ENCODE data around the gene APOC3.
"Not testable (repeated sequence)": the region's sequence is repeated elsewhere in the genome, so short reads cannot be mapped to it uniquely, and the experiment has no call there.

The APOC3 gene

DNA sequence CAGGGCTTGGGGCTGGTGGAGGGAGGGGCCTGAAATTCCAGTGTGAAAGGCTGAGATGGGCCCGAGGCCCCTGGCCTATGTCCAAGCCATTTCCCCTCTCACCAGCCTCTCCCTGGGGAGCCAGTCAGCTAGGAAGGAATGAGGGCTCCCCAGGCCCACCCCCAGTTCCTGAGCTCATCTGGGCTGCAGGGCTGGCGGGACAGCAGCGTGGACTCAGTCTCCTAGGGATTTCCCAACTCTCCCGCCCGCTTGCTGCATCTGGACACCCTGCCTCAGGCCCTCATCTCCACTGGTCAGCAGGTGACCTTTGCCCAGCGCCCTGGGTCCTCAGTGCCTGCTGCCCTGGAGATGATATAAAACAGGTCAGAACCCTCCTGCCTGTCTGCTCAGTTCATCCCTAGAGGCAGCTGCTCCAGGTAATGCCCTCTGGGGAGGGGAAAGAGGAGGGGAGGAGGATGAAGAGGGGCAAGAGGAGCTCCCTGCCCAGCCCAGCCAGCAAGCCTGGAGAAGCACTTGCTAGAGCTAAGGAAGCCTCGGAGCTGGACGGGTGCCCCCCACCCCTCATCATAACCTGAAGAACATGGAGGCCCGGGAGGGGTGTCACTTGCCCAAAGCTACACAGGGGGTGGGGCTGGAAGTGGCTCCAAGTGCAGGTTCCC is at the start of gene APOC3:
TSS of gene APOC3 (plus strand) at position 383 of the 659 bp plus-strand sequence. CDS start 676 bp downstream, outside the sequence.
- DNase-seq (ENCODE audit: low read depth in 2 of 2) = no peak

DNA sequence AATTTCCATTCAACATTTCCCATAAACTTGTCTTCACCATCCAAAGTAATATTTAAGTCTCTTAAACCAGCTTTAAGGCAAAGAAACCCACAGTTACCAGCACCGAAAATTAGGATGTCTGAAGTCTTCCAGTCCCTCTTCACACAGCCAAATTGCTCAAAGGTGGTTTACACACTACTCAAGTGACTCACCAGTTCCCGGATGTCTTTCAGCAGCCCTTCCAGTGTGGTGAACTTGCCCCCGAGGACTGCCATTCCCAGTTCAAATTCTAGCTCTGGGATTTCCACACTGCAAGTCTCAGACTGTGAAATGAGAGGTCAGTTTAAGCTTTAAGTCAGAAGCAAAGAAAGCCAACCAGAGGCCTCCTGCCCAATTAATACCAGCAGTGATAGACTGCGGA is 47.0 kb upstream of the APOC3 start:
- DNase-seq (ENCODE audit: low read depth in 2 of 2) = no peak

DNA sequence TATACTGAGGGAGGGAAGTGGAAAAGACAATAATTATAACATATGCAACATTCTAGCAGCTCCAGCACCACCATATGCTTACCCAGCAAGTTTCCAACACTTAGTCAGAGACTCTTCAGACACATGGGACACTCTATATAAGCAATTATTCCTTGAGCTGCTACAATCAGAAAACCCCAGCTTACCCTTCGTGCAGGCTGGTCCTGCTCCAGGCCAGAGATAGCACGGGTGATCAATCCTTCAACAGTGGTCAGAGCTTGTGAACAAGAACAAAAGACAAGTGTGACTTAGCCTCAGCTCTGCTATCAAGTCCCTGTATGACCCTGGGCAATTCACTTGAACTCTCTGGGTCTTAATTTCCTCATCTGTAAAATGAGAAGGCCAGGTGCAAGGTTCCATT is 43.4 kb upstream of the APOC3 start:
- DNase-seq (ENCODE audit: low read depth in 2 of 2) = no peak

DNA sequence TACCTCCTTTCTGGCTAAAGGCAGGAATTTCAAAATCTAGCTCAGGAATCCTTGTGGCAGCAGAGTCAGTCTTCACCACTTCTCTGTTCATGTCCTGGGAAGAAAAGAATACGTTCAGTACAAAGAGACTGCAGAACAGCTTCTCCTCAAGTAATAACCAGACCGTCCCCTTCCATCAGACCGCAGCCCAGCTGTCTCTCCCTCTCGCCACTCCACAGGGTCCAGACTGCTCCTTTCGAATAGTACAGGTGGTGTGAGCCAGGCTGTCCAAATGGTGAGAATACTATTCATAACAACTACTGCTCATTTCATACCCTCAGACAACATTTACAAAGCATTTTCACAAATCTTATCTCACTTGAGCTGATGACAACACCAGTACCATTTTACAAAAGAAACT is 42.7 kb upstream of the APOC3 start:
- DNase-seq (ENCODE audit: low read depth in 2 of 2) = no peak

DNA sequence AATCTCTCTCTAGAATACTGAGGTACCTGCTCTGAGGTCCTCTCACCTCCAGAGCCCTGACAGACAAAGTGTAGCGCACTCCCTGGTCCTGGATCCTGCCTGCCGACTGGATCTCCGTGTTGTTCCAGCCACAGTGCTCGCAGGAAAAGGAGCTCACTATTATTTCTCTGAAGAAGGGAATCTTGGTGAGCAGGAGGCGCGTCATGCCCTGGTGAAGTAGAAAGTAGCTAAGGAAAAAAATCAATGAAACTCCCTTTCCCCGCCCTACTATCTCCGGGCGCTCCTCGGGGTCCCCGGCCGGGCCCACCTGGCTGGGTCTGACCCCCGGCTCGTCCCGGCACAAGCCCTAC is 42.3 kb upstream of the APOC3 start:
- no peak for DNase-seq (ENCODE audit: low read depth in 2 of 2)

DNA sequence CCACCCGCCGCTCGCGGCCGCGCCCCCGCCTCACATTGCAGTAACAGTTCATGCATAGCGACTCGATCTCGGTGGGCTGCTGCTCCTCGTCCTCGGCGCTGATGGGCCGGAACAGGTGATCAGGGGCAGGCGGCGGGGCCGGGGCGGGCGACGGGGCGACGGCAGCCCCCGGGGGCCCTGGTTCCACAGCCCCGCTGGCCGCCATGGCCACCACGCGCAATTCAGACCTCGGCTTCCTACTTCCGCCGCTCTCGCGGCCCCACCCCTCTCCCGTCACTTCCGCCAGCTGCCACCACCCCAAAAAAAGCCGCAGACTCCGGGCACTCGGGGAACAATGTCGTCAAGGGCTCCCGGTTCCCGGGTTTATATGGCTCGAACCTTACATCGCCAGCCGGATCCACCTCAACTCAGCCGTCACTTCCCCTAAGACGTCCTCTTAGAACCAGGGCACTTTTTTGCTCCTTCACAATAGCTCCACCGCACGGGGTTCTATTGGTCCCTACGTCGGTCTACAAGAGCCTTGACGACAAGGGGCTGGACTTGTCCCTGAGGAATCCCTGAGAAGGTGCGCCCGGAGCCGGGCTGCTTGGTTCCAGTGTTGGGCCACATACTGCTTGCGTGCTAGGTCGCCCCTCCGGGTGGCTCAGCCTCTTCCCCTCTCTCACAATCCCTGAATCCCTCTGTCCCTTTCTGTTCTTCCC is 41.8 kb upstream of the APOC3 start, which contains the start of gene ZPR1:
TSS of gene ZPR1 (minus strand) at position 238 of the 701 bp plus-strand sequence. CDS start at position 205, 33 bp downstream.
- DNase-seq (ENCODE audit: low read depth in 2 of 2) = peak; percentile 71

DNA sequence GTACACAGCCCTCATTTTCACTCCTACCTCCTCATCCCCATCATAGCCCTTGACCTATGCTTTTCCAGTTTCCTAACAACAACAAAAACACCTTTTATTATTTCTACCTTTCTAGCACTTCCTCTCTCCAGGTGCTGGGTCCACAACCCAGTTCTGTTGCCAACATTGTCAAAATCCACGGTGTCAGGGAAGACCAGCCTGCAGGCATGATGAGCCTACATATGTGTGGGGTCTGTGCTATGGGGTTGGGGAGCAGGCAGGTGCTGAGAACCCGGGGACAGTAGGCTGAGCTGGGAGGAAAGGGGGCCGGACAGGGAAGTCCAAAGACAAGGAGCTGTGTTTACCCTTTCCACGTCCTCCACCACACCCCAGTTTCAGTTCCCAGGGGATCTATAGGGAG is 41.2 kb upstream of the APOC3 start:
- no peak for DNase-seq (ENCODE audit: low read depth in 2 of 2)

DNA sequence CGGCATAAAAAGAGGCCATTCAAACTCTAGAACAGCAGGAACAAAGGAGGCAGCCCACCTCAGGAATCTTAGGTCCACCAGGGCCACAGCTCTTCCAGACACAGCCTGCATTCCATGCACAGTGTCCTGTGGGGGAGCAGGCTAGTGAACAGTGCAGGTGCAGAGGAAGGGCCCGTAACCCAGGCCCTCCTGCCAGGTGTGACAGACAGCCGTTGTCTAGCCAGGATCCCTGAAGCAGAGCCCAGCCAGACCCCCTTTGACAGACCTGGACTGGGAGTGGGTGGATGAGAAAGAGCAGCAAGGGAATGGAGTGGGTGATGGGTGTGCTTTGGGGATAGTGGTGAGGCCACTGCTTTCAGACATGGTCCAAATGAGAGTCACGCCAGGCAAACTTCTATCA is 40.7 kb upstream of the APOC3 start:
- no peak for DNase-seq (ENCODE audit: low read depth in 2 of 2)

DNA sequence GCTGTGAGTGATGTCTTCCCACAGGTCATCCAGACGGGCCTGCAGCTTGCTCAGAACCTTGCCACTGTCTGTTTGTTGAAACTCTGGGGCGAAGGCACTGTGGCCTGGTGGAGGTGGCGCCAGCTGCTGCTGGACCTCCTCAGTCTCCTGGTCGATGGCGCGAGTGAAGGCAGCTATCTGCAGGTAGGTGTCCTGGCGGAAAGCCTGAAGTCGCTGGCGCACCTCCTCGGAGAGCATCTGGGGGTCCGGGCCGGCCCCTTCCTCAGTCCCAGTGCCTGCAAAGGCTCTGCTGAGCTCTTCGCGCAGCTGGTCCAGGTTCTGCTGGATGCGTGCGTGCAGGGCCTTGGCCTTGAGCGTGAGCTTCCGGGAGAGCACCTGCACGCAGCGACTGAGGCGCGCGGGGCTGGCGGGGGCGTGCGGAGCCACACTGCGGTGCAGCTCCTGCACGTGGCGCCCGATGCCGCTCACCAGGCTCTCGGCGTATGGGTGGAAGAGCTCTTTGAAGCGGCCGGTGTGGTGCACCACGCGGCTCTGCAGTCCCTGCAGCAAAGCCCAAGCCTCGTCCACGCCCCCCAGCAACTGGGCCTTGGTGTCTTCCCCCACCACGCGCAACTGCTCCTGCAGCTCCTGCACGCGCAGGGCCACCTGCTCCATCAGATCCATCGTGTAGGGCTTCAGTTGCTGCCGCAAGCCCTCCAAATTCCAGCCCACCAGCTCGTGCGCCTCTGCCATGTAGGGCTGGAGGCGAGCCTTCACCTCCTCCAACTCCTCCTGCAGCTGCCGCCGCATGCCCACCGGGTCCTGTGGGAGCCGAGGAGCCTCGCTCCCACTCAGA is 39.3 kb upstream of the APOC3 start:
- no peak for DNase-seq (ENCODE audit: low read depth in 2 of 2)

DNA sequence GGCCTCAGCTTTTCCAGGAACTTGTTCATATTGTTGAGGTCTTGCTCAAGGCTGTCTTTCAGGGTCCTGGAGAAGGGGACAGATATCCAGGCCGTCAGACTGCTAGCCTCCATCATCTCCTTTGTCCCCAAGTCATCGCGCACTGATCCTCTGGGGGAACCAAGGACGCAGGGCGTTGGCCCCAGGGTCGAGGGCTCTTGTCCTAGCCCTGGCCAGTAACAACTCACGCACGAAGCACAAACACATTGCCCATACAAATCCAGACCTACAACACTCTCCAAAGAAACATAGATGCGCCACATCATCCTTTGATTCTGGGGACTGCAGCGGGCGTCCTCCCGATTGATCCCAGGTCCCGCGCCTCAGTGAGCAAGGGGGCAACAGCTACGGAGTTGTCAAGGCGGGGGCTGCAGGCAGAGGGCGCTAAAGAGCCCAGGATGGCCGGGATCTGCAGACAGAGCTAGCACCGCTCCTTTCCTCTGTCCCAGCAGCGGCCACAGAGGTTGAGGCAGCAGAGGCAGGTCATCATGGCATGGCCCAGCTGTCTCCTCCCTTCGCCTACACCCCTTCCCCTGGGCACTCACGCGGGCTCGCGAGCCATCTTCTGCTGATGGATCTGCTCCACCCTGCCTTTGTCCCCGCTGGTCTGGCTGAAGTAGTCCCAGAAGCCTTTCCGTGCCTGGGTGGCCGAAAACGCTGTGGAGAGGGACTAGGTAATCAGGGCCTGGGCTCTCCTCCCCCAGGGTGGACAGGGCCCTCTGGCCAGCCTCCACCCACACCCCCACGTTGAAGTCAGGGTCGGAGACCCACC is 38.5 kb upstream of the APOC3 start:
- peak; percentile 36 to 43 for DNase-seq (ENCODE audit: low read depth in 2 of 2)

DNA sequence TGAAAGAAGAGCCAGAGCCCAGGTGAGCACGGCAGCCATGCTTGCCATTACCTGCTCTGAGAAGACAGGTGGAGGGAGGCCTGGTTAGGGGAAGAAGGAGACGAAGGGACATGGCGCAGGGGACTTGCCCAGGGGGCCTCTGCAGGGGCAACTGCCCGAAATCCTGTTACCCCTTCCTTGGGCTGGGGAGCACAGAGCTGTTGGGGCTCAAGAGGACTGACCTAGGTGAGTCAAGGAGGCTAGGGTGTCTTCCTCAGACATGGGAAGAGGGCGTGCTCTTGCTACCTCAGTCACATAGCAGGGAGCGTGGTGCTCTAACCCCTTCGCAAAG is 37.9 kb upstream of the APOC3 start, which contains the start of gene APOA5:
TSS of gene APOA5 (minus strand) at position 67 of the 331 bp plus-strand sequence. CDS start at position 48, 19 bp downstream.
- no peak for DNase-seq (ENCODE audit: low read depth in 2 of 2)

DNA sequence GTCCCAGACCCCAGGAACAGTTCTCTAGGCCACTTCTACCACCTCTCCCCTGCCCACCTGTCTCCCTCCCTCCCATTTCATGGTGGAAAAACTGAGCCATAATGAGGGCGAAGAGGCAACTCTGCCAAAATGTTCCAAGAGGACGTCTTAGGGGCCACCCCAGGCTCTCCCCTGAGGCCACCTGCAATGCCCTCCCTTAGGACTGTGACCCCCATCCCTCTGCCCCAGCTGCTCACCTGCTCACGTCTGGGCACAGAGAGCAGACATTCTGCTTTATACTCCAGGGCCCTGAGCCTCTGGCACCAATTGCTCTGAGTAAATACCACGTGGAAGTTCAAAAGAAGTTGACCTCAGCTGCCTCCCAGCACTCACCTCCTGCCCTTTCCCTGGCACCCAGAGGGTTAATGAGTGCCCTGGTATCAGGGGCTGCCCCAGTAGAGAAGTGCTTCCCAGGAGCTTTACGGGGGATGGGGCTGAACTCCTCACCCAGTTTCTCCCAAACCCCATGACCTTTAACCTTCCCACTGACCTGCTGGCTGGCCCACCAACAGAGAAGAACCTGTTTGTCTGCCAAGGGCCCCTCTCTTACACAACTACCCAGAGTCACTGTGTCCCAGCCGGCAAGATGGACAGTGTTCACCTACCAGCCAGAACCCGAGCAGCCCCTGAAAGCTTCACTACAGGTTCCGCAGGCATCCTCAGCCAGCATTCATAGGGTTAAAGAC is 37.4 kb upstream of the APOC3 start:
- DNase-seq (ENCODE audit: low read depth in 2 of 2) = no peak

DNA sequence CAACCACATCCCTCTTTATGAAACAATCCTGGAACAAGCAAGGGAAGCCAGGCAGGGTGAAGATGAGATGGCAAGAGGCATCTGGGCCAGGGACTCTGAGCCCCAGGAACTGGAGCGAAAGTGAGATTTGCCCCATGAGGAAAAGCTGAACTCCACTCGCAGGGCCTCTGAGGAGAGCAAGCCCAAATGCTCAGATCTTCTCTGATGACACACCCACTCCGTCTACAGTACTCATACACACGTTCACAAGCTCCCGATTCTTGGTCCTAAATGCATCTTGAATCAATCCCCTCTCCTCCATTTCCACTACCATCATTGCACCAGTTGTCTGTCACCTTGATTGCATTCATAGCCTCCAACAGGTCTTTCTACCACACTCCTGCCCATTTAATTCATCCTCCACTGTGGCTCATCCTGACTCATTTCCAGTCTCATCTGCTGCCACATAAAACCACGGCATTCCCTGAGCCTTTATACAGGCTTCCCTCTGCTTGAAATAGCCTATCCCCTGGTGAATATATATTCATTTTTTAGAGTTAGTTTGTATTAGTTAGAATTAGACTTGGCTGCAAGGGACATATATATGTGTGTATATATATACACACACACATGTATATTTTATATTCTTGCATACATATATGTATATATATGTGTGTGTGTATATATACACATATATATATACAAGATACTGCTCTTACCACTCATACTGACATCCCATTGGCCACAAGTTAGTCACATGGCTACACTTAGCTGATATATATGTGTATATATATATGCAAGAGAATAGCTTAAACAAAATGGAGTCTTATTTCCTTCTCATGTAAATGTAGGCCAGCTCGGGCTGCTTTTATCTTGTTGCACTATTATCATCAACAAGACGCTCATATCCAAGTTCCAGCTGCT is 36.6 kb upstream of the APOC3 start:
- DNase-seq (ENCODE audit: low read depth in 2 of 2) = no peak

DNA sequence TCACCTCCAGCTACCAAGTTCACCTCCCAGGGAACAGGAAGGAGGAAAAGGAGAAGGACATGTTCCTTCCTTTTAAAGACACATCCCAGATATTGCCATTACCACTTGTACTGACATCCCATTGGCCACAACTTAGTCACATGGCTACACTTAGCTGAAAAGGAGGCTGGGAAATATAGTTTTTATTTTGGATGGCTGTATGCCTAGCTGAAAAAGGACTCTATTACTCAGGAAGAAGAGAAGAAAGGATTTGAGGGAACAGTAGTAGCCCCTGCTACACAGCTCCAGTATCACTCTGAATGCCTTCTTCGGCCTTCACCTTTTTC is 36.0 kb upstream of the APOC3 start:
- DNase-seq (ENCODE audit: low read depth in 2 of 2) = no peak

DNA sequence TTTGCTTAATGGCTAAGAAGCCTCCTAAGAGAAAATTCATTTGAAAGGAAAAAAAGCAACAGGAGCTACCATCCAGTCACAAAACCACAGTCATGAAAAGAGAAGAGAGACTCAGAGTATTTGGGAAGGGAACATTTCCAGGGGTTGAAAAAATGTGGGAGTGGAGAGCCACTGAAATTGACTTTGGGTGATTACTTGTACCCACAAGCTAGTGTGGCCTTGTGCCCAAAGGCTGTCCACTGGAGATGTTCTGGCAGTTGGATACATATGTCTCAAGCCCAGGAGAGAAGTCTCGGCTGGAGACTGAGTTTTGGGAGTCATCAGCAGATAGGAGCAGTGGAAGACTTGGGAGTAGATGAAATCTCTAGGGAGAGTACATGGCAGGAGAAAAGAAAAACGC is 34.9 kb upstream of the APOC3 start:
- no peak for DNase-seq (ENCODE audit: low read depth in 2 of 2)

DNA sequence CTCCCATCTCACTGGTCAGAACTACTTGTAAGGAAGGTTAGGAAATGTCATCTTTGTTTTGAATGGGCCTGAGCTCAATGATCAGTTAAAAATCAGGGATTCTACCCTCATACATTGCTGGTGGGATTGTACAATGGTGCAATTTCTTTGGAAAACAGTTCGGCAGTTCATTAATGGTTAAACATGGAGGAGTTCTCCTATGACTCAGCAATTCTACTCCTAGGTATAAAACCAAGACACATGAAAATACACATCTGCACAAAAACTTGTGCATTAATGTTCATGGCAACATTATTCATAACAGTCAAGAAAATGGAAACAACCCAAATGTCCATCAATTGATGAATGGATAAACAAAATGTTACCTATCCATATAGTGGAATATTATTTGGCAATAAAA is 33.2 kb upstream of the APOC3 start:
- no peak for DNase-seq (ENCODE audit: low read depth in 2 of 2)

DNA sequence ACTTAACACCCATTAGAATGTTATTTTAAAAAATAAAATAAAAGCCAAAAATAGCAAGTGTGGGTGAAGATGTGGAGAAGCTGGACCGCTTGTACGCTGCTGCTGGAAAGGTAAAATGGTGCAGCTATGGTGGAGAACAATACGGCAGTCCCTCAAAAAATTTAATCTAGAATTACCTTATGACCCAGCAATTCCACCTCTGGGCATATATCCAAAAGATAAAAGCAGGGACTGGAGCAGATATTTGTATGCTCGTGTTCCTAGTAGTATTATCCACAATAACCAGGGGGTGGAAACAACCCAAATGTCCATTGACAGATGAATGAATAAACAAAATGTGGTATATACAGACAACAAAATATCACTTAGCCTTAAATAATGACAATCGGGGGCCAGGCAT is 31.9 kb upstream of the APOC3 start:
- DNase-seq (ENCODE audit: low read depth in 2 of 2) = no peak

DNA sequence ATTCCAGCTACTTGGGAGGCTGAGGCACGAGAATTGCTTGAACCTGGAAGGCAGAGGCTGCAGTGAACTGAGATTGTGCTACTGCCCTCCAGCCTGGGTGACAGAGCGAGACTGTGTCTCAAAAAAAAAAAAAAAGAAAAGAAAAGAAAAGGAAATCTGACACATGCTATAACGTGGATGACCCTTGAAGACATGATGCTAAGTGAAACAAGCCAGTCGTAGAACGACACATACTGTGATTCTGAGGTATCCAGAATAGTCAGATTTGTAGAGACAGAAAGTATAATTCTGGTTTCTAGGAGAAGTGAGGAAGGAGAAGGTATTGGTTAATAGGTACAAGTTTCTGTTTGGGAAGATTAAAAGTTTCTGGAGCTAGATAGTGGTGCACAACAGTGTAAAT is 31.3 kb upstream of the APOC3 start:
- no peak for DNase-seq (ENCODE audit: low read depth in 2 of 2)

DNA sequence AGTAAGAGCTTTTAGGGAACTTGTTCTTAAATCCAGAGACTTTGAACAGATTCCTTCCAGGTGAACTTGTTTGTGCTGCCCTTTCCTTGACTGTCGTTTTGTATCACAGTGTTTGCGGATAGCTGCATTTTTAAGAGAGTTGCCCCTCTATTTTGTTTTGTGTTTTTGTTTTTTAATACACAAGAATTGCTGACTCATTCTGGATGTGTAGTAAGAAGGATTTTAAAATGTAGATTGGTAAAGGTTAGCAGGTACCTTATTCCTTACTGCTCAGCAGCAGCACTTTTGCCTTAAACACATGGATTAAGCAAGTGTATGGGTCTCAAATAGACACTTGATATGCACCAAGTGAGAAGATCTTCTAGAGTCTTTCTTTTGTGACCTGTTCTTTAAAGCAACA is 29.1 kb upstream of the APOC3 start:
- no peak for DNase-seq (ENCODE audit: low read depth in 2 of 2)

DNA sequence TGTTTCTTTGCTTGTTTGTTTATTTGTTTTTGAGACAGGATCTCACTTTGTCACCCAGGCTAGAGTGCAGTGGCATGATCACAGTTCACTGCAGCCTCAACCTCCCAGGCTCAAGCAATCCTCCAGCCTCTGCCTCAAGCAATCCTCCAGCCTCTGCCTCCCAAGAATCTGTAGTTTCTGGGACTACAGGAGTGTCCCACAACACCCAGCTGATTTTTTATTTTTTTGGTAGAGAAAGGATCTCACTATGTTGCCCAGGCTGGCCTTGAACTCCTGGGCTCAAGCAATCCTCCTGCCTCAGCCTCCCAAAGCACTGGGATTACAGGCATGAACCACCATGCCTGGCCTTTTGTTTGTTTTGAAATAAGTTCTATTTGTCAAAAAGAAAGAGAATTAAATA is 28.0 kb upstream of the APOC3 start:
- DNase-seq (ENCODE audit: low read depth in 2 of 2) = not testable (repeated sequence)

Data from stimulated activated CD8-positive, alpha-beta memory T cell treated with anti-CD3 and anti-CD28 coated beads, Interleukin-15, amount 100 ng/mL, for 4 hours (primary cell).